Activated CD4-positive, alpha-beta memory T cell treated with anti-CD3 and anti-CD28 coated beads for 36 hours (primary cell): ENCODE measurements around the gene RPRD1B. TPM values are rescaled to one million over a fixed set of nuclear protein-coding genes. Genes with fewer than 3 reads are reported as not detected.

Source experiments
- CTCF ChIA-PET: fragments of 350-600 bp; sonication (Branson Sonifier 250); formaldehyde crosslinking; loops from one replicate; lab custom pipeline; 2021; ENCODE audit warnings: antibody characterized with exemption, inconsistent platforms; lab: Charles Lee
- POLR2A ChIA-PET: fragments of 350-600 bp; sonication (Branson Sonifier 250); formaldehyde crosslinking; loops from one replicate; lab custom pipeline; 2021; ENCODE audit warnings: antibody characterized with exemption; lab: Charles Lee
- DNase-seq: peaks from one replicate; pipeline ENCODE4 v3.0.0-alpha.2; 2020
- H3K27ac Mint-ChIP-seq: one replicate; pipeline ENCODE4 v1.8.0; 2021; ENCODE audit warnings: mixed read lengths
- H3K27me3 Mint-ChIP-seq: one replicate; pipeline ENCODE4 v1.8.0; 2021; ENCODE audit warnings: mixed read lengths
- H3K36me3 Mint-ChIP-seq: one replicate; pipeline ENCODE4 v1.8.0; 2021; ENCODE audit warnings: mixed read lengths
- H3K4me1 Mint-ChIP-seq: one replicate; pipeline ENCODE4 v1.8.0; 2021; ENCODE audit warnings: low read depth, mixed read lengths
- H3K4me3 Mint-ChIP-seq: one replicate; pipeline ENCODE4 v1.8.0; 2021; ENCODE audit warnings: mild to moderate bottlenecking, mixed read lengths
- H3K9me3 Mint-ChIP-seq: one replicate; pipeline ENCODE4 v1.8.0; 2021; ENCODE audit warnings: mixed read lengths
- intact Hi-C: fragments of 100-400 bp; cut with micrococcal nuclease; formaldehyde crosslinking; loops from one replicate; pipeline ENCODE4 v1.15.1; 2023
- total RNA-seq, 2 experiments: library from RNA; stranded (reverse); gene quantifications; one replicate each; pipeline ENCODE4 v1.2.3, GENCODE V29; 2021

RPRD1B gene
- total RNA-seq, 2 experiments from 2014 or later, result 26.2 to 28.9 TPM

DNA sequence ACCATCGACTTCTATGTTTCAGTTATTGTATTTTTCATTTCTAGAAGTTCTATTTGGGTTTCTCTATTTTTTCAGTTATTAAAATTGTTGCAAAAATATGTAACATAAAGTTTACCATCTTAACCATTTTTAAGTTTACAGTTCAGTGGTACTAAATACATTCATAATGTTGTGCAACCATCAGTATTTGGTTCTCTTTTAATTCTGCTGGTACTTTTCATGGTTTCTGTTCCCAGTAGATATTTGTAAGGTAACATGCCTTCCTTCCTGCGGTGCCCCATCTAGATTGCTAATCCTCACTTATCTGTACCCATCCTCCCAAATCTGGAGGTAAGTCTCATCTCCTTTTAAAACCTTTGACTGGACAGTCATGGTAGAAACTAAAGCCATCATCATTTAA is 83.7 kb downstream of the RPRD1B start:
- Mint-ChIP-seq H3K4me1 (no peaks in the 10 kb centered on the region), H3K9me3 (no peaks in the 10 kb centered on the region), H3K27me3 (no peaks in the 10 kb centered on the region), H3K27ac (no peak overlapping the region), H3K4me3 (no peak overlapping the region), H3K36me3 (no peaks in the 10 kb centered on the region)
- DNase-seq, result no peak
- intact Hi-C loops, result no loop called here
- POLR2A ChIA-PET, result no interaction called here
- CTCF ChIA-PET, result no interaction called here

- intact Hi-C loops, result no loop called here
- Mint-ChIP-seq H3K9me3 (no peaks in the 10 kb centered on the region), H3K4me3 (no peak overlapping the region), H3K36me3 (no peaks in the 10 kb centered on the region), H3K27ac (no peak overlapping the region), H3K27me3 (no peaks in the 10 kb centered on the region), H3K4me1 (no peaks in the 10 kb centered on the region)
- ChIA-PET CTCF (no interaction called here), POLR2A (no interaction called here)
- DNase-seq, result no peak
Observed at GRCh38 chr20:38117635-38118034, 84.1 kb downstream of the RPRD1B start.

DNA sequence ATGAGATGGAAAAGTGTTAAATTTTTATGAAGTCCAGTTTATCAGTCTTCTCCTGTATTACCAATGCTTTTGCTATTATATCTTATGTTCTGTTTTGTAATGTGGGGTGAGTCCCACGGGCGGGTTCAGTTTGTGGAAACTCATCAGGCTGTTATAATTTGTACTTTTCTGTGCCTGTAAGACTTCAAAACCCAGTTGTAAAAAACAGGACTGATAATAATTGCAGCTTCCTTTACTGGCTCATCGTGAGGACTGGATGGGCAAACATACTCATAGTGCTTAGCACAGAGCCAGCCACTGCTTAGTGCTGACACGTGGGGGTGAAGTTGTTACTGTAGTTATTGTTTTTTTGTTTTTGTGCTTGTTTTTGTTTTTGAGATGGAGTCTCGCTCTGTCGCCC is 85.9 kb downstream of the RPRD1B start:
- DNase-seq, result no peak

DNA sequence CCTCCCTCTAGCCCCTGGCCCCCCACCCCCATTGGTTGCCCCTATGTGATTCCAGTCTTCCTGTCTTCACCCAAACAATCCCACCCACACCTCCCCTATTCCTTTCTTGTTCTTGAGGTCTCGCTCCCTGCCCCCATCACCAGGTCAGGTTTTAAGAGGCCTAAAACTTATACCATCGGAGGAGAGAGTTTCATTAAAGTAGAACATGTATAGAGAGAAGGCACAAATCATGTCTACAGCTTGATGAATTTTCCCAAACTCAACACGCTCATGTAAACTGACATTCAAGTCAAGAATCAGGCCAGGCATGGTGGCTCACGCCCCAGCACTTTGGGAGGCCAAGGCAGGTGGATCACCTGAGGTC is 87.1 kb downstream of the RPRD1B start:
- ChIA-PET POLR2A (no interaction called here), CTCF (no interaction called here)
- no peaks in the 10 kb centered on the region for H3K36me3 Mint-ChIP-seq
- H3K27me3 Mint-ChIP-seq, result no peaks in the 10 kb centered on the region
- H3K4me3 Mint-ChIP-seq, result no peak overlapping the region
- no peak for DNase-seq
- no peak overlapping the region for H3K27ac Mint-ChIP-seq
- intact Hi-C loops, result no loop called here
- H3K4me1 Mint-ChIP-seq, result peaks cover 5% of the 10 kb centered on the region
- no peaks in the 10 kb centered on the region for H3K9me3 Mint-ChIP-seq

More for the DNA sequence above, 85.9 kb downstream of the RPRD1B start:
- ChIA-PET CTCF (no interaction called here), POLR2A (no interaction called here)
- H3K9me3 Mint-ChIP-seq, result no peaks in the 10 kb centered on the region
- no peak overlapping the region for H3K27ac Mint-ChIP-seq
- intact Hi-C loops, result no loop called here
- peaks cover 5% of the 10 kb centered on the region for H3K4me1 Mint-ChIP-seq
- H3K4me3 Mint-ChIP-seq, result no peak overlapping the region
- no peaks in the 10 kb centered on the region for H3K36me3 Mint-ChIP-seq
- no peaks in the 10 kb centered on the region for H3K27me3 Mint-ChIP-seq

DNA sequence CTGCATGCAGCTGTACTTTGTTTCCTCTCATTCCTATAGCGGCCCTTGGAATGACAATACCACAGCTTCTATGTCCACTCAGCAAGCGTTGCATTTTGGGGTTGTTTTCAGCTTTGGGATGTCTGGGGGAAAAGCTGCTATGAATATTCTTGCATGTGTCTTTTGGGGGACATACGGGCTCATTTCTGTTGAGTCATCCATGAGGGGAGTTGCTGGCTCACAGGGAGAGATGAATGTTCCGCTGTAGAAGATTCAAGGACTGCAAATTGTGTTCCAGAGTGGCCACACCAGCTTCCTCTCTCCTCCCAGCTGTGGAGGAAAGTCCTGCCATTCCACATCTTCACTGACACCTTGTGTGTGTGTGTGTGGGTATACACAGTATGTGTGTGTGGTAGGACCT is 88.2 kb downstream of the RPRD1B start:
- ChIA-PET CTCF (interaction anchor here (1.3 kb wide), 1 partner anchor 48 kb away, joined by 3 read pairs; no protein-coding TSS in a partner anchor), POLR2A (no interaction called here)
- intact Hi-C loops, result no loop called here
- no peaks in the 10 kb centered on the region for H3K9me3 Mint-ChIP-seq
- no peaks in the 10 kb centered on the region for H3K36me3 Mint-ChIP-seq
- no peak overlapping the region for H3K4me3 Mint-ChIP-seq
- peaks cover 5% of the 10 kb centered on the region for H3K4me1 Mint-ChIP-seq
- H3K27ac Mint-ChIP-seq, result no peak overlapping the region
- DNase-seq, result no peak
- no peaks in the 10 kb centered on the region for H3K27me3 Mint-ChIP-seq

GRCh38 chr20:38123021-38123587 is 89.6 kb downstream of the RPRD1B start:
- peak overlapping the region; percentile 5 for H3K27ac Mint-ChIP-seq
- no peaks in the 10 kb centered on the region for H3K36me3 Mint-ChIP-seq
- H3K9me3 Mint-ChIP-seq, result no peaks in the 10 kb centered on the region
- POLR2A ChIA-PET, result no interaction called here
- no peaks in the 10 kb centered on the region for H3K27me3 Mint-ChIP-seq
- peaks cover 5% of the 10 kb centered on the region for H3K4me1 Mint-ChIP-seq
- CTCF ChIA-PET, result interaction anchor here (0.6 to 1.0 kb wide), 2 partner anchors 9 to 91 kb away, joined by 3 to 4 read pairs; no protein-coding TSS in a partner anchor
- intact Hi-C loops, result no loop called here
- no peak overlapping the region for H3K4me3 Mint-ChIP-seq
- peak; percentile 11 for DNase-seq

- Mint-ChIP-seq H3K4me3 (no peak overlapping the region), H3K27ac (no peak overlapping the region), H3K9me3 (no peaks in the 10 kb centered on the region), H3K27me3 (no peaks in the 10 kb centered on the region), H3K4me1 (peaks cover 5% of the 10 kb centered on the region), H3K36me3 (no peaks in the 10 kb centered on the region)
- ChIA-PET POLR2A (no interaction called here), CTCF (no interaction called here)
- intact Hi-C loops, result no loop called here
- no peak for DNase-seq
Observed at GRCh38 chr20:38125157-38126056, 91.9 kb downstream of the RPRD1B start.

DNA sequence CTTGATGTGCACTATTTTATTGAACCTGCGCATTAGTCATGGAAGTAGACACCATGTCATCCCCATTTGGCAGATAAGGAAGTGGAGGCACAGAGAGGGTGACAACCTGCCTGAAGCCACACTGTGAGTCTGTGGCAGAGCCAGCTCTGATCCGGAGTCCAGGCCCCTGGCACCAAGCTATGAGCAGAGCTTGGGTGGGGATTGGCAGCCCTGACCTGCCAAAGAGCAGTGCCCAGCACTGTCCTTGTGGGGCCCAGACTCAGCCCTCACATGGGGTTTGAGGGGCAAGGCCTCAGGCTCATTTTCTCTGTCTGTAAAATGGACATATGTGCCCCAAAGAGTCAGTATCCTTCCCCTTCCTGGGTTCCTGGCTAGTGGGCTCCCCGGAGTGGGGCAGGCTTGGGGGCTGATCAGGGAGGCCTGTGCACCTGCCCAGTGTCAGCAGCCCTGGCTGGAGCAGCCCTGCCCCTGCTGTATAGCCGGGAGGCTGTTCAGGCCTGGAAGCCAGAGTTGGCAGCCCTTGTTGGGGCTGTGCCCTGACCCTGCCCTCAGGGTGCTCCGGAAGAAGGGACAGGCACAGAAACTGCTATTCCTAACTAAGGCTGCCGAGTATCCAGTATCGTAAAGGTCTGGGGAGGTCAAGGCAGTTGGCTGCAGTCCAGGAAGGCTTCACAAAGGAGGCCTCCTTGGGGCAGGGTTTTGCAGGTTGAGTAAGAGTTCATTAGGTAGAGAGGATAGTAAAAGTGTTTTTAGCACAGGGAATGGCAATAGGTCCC is 92.8 kb downstream of the RPRD1B start:
- Mint-ChIP-seq H3K27me3 (no peaks in the 10 kb centered on the region), H3K36me3 (no peaks in the 10 kb centered on the region), H3K4me1 (peaks cover 5% of the 10 kb centered on the region), H3K4me3 (no peak overlapping the region), H3K27ac (no peak overlapping the region), H3K9me3 (no peaks in the 10 kb centered on the region)
- ChIA-PET CTCF (interaction anchor here (0.6 kb wide), 1 partner anchor 40 kb away, joined by 3 read pairs; no protein-coding TSS in a partner anchor), POLR2A (no interaction called here)
- no peak for DNase-seq
- intact Hi-C loops, result no loop called here

DNA sequence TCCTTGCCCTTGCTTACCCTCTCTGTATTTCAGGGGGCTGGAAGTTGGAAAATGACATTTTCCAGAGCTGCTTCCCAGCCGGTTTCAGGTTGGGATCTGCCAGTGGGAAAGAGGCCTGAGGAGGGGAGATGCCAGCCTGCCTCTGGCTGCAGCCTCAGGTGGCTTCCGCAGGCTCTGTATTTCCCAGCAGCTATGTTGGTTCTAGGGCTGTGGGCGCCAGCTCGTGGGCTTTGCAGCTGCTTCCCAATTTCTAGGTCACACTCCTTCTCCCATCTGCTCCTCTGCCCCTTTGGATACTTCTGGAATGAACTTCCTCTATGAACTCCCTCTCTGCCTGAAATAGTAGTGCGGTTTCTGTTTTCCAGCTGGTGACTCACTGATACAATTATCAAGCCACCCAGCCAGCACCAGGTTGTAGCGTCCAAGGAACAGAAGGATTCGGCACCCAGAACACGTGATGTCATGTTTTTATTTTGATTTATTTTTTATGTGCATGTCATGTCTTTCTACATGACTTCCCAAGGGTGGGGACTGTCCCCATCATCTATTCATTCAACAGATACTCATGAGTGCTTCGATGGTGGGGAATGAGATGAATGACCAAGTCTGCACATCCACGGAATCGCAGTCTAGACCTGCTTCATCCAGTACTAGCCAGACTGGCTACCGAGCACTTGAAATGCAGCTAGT is 93.5 kb downstream of the RPRD1B start:
- peaks cover 5% of the 10 kb centered on the region for H3K4me1 Mint-ChIP-seq
- H3K27me3 Mint-ChIP-seq, result no peaks in the 10 kb centered on the region
- H3K9me3 Mint-ChIP-seq, result no peaks in the 10 kb centered on the region
- DNase-seq, result no peak
- H3K4me3 Mint-ChIP-seq, result no peak overlapping the region
- intact Hi-C loops, result no loop called here
- POLR2A ChIA-PET, result no interaction called here
- CTCF ChIA-PET, result interaction anchor here (0.6 kb wide), 1 partner anchor 39 kb away, joined by 3 read pairs; no protein-coding TSS in a partner anchor
- H3K27ac Mint-ChIP-seq, result no peak overlapping the region
- H3K36me3 Mint-ChIP-seq, result no peaks in the 10 kb centered on the region

GRCh38 chr20:38127920-38128528 is 94.5 kb downstream of the RPRD1B start:
- Mint-ChIP-seq H3K27ac (no peak overlapping the region), H3K27me3 (no peaks in the 10 kb centered on the region), H3K9me3 (no peaks in the 10 kb centered on the region), H3K36me3 (no peaks in the 10 kb centered on the region), H3K4me3 (no peak overlapping the region), H3K4me1 (peaks cover 4% of the 10 kb centered on the region)
- POLR2A ChIA-PET, result no interaction called here
- no peak for DNase-seq
- CTCF ChIA-PET, result no interaction called here
- intact Hi-C loops, result no loop called here

- no peaks in the 10 kb centered on the region for H3K27me3 Mint-ChIP-seq
- no peak for DNase-seq
- no peak overlapping the region for H3K4me3 Mint-ChIP-seq
- no peaks in the 10 kb centered on the region for H3K9me3 Mint-ChIP-seq
- H3K36me3 Mint-ChIP-seq, result no peaks in the 10 kb centered on the region
- H3K4me1 Mint-ChIP-seq, result no peaks in the 10 kb centered on the region
- ChIA-PET POLR2A (no interaction called here), CTCF (no interaction called here)
- intact Hi-C loops, result no loop called here
- H3K27ac Mint-ChIP-seq, result no peak overlapping the region
Observed at GRCh38 chr20:38128691-38129090, 95.1 kb downstream of the RPRD1B start.
